ENCODE data around the gene GOT2.
"Not testable (repeated sequence)": the region's sequence is repeated elsewhere in the genome, so short reads cannot be mapped to it uniquely, and the experiment has no call there.

GOT2 gene
- total RNA-seq: 24.3 to 34.7 (median 26.8) reads per million in 3 donors

DNA sequence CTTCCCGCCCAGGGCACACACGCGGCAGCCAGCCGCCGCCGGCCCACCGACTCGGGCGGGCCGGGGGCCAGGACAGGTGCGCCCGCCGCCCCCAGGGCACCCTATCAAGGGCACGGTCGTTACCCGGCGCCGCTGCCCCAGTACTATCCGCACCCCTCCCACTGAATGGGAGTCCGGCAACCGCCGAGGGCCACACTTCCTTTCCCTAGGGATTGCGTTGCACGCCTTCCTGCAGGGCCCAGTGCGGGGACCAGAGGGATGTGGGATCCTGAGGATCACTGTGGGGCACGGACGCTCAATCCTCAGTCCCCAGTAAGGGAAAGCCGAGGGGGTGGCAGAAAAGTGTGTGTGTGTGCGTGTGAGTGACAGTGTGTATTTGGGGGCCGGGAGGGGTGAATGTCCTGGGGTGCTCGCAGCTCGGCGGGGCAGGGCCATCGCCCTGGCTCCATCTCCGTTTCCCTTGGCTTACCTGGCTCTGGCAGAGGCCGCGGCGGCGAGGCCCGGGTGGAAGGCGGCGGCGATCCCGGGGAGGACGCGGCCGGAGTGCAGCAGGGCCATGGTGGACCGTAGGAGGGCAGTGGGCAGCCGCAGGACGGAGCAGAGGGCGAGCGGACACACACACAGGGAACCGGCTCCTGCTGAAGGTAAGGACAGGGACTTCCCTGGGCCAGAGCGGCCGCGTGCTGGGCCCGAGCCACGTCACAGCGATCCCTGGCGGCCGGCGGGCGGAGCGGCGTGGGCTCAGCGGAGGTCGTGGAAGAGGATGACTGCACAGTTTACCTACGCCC lies at the start of gene GOT2:
TSS of gene GOT2 (minus strand) at position 646 of the 788 bp plus-strand sequence. CDS start at position 558, 88 bp downstream.
- Histone ChIP-seq H3K4me1 (ENCODE audit: control insufficient read depth, insufficient read depth, low read length, poor library complexity, severe bottlenecking) (peaks cover 7% of the 10 kb centered on the region), H3K4me3 (ENCODE audit: insufficient read depth, low read depth, low read length, poor library complexity, severe bottlenecking) (peak within 1 kb of the TSS; percentile 97), H3K27ac (ENCODE audit: insufficient read depth, low read length, poor library complexity, severe bottlenecking) (peak within 1 kb of the TSS; percentile 72), H3K36me3 (ENCODE audit: control insufficient read depth, insufficient read depth, low read length) (no peaks in the 10 kb centered on the region), H3K9me3 (ENCODE audit: control insufficient read depth, low read length) (no peaks in the 10 kb centered on the region), H3K27me3 (replicated peaks; ENCODE audit: control insufficient read depth, insufficient read depth, low read length, poor library complexity, severe bottlenecking) (no peaks in the 10 kb centered on the region)
- DNase-seq: peak; percentile 43 to 62 (median 57)

DNA sequence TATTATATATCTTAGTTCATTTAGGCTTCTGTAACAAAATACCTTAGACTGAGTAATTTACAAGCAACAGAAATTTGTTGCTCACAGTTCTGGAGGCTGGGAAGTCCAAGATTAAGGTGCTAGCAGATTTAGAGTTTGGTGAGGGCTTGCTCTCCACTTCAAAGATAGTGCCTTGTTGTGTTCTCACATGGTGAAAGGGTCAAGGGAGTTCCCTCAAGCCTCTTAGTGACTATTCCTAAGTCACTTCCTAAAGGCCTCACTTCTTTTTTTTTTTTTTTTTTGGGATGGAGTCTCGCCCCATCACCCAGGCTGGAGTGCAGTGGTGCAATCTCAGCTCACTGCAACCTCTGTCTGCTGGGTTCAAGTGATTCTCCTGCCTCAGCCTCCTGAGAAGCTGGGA lies 45.2 kb upstream of the GOT2 start:
- H3K9me3 ChIP-seq (ENCODE audit: control insufficient read depth, low read length); H3K4me1 ChIP-seq (ENCODE audit: control insufficient read depth, insufficient read depth, low read length, poor library complexity, severe bottlenecking); DNase-seq; H3K4me3 ChIP-seq (ENCODE audit: insufficient read depth, low read depth, low read length, poor library complexity, severe bottlenecking); H3K36me3 ChIP-seq (ENCODE audit: control insufficient read depth, insufficient read depth, low read length); H3K27ac ChIP-seq (ENCODE audit: insufficient read depth, low read length, poor library complexity, severe bottlenecking); H3K27me3 ChIP-seq (replicated peaks; ENCODE audit: control insufficient read depth, insufficient read depth, low read length, poor library complexity, severe bottlenecking): not testable (repeated sequence)

DNA sequence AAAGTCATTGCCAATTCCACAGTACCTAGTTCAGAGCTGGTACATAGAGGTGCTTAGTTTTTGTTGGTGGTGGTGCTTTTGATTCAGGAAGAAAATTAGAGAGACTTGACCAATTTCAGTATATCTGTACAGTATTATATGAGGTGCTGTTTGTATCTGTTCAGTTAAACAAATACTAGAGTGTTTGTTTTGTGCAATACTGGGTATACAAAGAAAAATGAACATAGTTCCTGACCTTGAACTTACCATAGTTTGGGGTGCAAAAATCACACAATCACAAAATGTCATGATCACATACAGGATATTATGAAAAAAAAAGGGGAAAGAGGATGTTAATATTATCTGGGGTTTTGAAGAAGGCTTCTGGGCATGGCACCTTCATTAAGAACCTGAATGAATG lies 39.8 kb upstream of the GOT2 start:
- H3K4me1 ChIP-seq (ENCODE audit: control insufficient read depth, insufficient read depth, low read length, poor library complexity, severe bottlenecking): no peaks in the 10 kb centered on the region
- no peak overlapping the region for H3K27ac ChIP-seq (ENCODE audit: insufficient read depth, low read length, poor library complexity, severe bottlenecking)
- no peaks in the 10 kb centered on the region for H3K9me3 ChIP-seq (ENCODE audit: control insufficient read depth, low read length)
- H3K36me3 ChIP-seq (ENCODE audit: control insufficient read depth, insufficient read depth, low read length): no peaks in the 10 kb centered on the region
- DNase-seq: no peak
- no peak overlapping the region for H3K4me3 ChIP-seq (ENCODE audit: insufficient read depth, low read depth, low read length, poor library complexity, severe bottlenecking)
- H3K27me3 ChIP-seq (replicated peaks; ENCODE audit: control insufficient read depth, insufficient read depth, low read length, poor library complexity, severe bottlenecking): no peaks in the 10 kb centered on the region

DNA sequence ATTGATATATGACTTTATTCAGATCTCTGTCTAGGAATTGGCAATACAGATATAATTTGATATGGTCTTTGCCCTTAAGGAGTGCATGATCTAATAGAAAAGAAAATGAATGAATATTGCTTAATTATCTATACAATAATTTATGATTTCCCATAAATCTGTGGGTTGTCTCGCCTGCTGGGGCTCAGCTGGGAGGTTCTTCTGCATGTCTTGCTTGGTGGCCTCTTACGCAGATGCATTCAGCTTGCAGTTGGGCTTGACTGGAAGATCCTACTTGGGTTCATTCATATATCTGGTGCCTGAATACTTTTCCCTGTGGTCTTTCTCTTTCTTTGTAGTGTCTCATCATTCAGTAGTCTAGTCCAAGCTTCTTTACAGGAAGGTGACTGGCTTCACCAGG lies 34.0 kb upstream of the GOT2 start:
- no peaks in the 10 kb centered on the region for H3K4me1 ChIP-seq (ENCODE audit: control insufficient read depth, insufficient read depth, low read length, poor library complexity, severe bottlenecking)
- no peaks in the 10 kb centered on the region for H3K36me3 ChIP-seq (ENCODE audit: control insufficient read depth, insufficient read depth, low read length)
- DNase-seq: no peak
- H3K27ac ChIP-seq (ENCODE audit: insufficient read depth, low read length, poor library complexity, severe bottlenecking): no peak overlapping the region
- no peaks in the 10 kb centered on the region for H3K9me3 ChIP-seq (ENCODE audit: control insufficient read depth, low read length)
- H3K27me3 ChIP-seq (replicated peaks; ENCODE audit: control insufficient read depth, insufficient read depth, low read length, poor library complexity, severe bottlenecking): no peaks in the 10 kb centered on the region
- no peak overlapping the region for H3K4me3 ChIP-seq (ENCODE audit: insufficient read depth, low read depth, low read length, poor library complexity, severe bottlenecking)

DNA sequence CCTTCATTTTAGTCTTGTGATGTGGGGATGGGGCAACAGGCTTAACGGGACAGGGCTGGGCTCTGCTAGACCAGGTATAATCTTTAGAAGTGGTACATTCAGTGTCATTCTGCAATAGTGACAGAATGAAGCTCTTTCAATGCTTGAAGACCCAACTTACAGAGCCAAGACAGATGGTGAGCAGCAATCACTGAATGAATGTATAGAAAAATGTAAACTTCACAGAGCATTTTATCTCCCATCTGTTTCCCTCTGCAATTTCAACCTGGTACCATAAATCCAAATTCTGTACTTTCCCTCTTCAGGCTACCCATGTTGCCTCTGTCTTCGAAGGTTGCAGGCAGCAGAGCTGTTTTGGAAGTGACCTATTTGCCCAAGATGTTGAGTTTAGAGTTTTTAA lies 33.5 kb upstream of the GOT2 start:
- Histone ChIP-seq H3K27ac (ENCODE audit: insufficient read depth, low read length, poor library complexity, severe bottlenecking) (no peak overlapping the region), H3K27me3 (replicated peaks; ENCODE audit: control insufficient read depth, insufficient read depth, low read length, poor library complexity, severe bottlenecking) (no peaks in the 10 kb centered on the region), H3K4me1 (ENCODE audit: control insufficient read depth, insufficient read depth, low read length, poor library complexity, severe bottlenecking) (no peaks in the 10 kb centered on the region), H3K36me3 (ENCODE audit: control insufficient read depth, insufficient read depth, low read length) (no peaks in the 10 kb centered on the region), H3K9me3 (ENCODE audit: control insufficient read depth, low read length) (no peaks in the 10 kb centered on the region), H3K4me3 (ENCODE audit: insufficient read depth, low read depth, low read length, poor library complexity, severe bottlenecking) (no peak overlapping the region)
- DNase-seq: no peak

DNA sequence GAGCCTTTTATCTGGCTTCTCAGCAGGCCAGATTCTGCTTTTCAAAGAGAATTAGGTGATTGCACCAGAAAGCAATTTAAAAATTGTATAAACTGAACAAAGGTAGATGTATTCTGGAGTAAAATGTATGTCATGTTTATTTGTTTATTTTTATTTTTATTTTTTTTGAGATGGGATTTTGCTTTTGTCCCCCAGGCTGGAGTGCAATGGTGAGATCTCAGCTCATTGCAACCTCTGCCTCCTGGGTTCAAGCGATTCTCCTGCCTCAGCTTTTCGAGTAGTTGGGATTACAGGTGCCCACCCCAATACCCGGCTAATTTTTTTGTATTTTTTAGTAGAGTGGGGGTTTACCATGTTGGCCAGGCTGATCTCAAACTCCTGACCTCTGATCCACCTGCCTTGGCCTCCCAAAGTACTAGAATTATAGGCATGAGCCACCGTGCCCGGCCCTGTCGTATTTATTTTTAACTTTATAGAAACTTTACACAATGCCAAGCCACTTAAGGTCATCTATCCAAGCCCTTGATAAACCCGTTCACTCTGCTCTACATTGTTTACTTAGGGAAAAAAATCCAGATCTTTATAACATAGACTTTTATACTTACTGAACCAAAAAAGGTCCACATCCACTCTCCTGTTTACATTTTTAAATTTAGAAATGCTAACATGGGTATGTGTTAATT lies 22.7 kb upstream of the GOT2 start:
- H3K4me1 ChIP-seq (ENCODE audit: control insufficient read depth, insufficient read depth, low read length, poor library complexity, severe bottlenecking): peaks cover 5% of the 10 kb centered on the region
- no peak for DNase-seq
- H3K27ac ChIP-seq (ENCODE audit: insufficient read depth, low read length, poor library complexity, severe bottlenecking): no peak overlapping the region
- H3K27me3 ChIP-seq (replicated peaks; ENCODE audit: control insufficient read depth, insufficient read depth, low read length, poor library complexity, severe bottlenecking): no peaks in the 10 kb centered on the region
- no peaks in the 10 kb centered on the region for H3K36me3 ChIP-seq (ENCODE audit: control insufficient read depth, insufficient read depth, low read length)
- no peak overlapping the region for H3K4me3 ChIP-seq (ENCODE audit: insufficient read depth, low read depth, low read length, poor library complexity, severe bottlenecking)
- H3K9me3 ChIP-seq (ENCODE audit: control insufficient read depth, low read length): no peaks in the 10 kb centered on the region

DNA sequence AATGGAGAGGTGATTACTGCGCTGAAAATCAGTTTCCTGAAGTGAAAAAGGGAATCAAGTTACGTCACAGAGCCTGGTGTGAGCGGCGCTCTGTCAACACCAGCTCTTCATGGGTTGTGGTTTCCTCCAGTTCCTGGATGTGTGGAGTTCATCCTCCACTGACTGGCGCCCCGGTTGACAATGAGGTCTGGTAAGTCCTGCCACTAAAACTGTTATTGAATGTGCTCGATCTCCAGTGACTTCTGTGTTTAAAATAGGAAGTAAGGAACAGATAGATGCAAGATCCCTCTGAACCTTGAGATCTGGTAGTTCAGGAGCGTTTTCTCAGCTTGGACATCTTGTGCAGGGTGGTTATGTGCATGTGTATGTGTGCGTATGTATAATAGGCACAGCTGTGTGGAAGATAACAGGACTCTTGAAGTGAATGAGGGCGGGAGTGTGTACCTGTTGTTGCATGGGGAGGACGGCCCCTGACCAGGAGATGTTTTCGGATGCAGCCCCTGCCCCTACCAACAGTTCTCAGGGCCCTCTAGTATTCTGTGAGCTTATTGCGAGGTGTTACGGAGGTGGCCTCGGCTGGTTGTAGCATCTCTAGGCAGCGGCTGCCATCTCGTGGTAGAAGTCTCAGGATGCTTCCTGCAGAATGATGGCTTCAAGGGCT lies 22.0 kb upstream of the GOT2 start:
- peaks cover 5% of the 10 kb centered on the region for H3K4me1 ChIP-seq (ENCODE audit: control insufficient read depth, insufficient read depth, low read length, poor library complexity, severe bottlenecking)
- peak; percentile 44 to 61 (median 56) for DNase-seq
- H3K27ac ChIP-seq (ENCODE audit: insufficient read depth, low read length, poor library complexity, severe bottlenecking): peak overlapping the region; percentile 31
- no peaks in the 10 kb centered on the region for H3K27me3 ChIP-seq (replicated peaks; ENCODE audit: control insufficient read depth, insufficient read depth, low read length, poor library complexity, severe bottlenecking)
- H3K4me3 ChIP-seq (ENCODE audit: insufficient read depth, low read depth, low read length, poor library complexity, severe bottlenecking): peak overlapping the region; percentile 14
- H3K36me3 ChIP-seq (ENCODE audit: control insufficient read depth, insufficient read depth, low read length): no peaks in the 10 kb centered on the region
- no peaks in the 10 kb centered on the region for H3K9me3 ChIP-seq (ENCODE audit: control insufficient read depth, low read length)

DNA sequence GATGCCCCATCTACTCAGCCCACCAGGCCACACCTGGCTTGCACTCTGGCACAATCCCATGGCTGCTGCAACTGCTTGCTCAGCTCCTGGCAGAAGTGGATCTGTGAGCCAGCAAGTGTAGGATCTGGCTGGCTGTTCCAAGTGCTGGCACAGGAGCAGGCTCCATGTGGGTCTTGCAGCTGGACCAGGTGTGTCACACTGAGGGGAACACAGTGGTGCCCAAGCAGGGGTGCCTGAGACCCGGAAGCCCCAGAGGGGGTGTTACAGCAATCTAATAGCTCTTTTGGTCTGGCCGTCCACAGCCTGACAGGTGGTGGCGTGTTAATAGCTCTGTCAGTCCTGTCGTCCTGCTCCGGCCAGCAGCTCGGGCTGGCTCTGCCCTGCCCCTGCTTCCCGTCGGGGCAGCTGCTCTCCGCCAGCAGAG lies 19.6 kb upstream of the GOT2 start:
- H3K9me3 ChIP-seq (ENCODE audit: control insufficient read depth, low read length): no peaks in the 10 kb centered on the region
- no peaks in the 10 kb centered on the region for H3K27me3 ChIP-seq (replicated peaks; ENCODE audit: control insufficient read depth, insufficient read depth, low read length, poor library complexity, severe bottlenecking)
- DNase-seq: no peak
- H3K4me3 ChIP-seq (ENCODE audit: insufficient read depth, low read depth, low read length, poor library complexity, severe bottlenecking): no peak overlapping the region
- H3K36me3 ChIP-seq (ENCODE audit: control insufficient read depth, insufficient read depth, low read length): no peaks in the 10 kb centered on the region
- H3K4me1 ChIP-seq (ENCODE audit: control insufficient read depth, insufficient read depth, low read length, poor library complexity, severe bottlenecking): peaks cover 5% of the 10 kb centered on the region
- no peak overlapping the region for H3K27ac ChIP-seq (ENCODE audit: insufficient read depth, low read length, poor library complexity, severe bottlenecking)

DNA sequence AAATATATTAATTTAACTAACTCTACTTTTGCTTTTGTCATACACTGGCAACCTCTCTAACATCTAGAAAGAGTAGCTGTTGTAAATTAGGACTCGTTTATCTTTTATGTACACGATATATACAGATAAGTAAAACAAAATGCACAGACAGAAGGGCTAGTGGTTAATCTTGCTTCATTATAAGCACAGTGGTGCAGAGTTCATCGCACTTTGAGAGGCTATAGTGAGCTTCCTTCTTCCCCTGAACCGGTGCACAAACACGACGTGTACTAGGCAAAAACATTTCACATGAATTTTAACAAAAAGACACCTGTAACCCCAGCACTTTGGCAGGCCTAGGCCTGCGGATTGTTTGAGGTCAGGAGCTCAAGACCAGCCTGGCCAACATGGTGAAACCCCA lies 10.4 kb upstream of the GOT2 start:
- Histone ChIP-seq H3K27ac (ENCODE audit: insufficient read depth, low read length, poor library complexity, severe bottlenecking) (no peak overlapping the region), H3K4me3 (ENCODE audit: insufficient read depth, low read depth, low read length, poor library complexity, severe bottlenecking) (no peak overlapping the region), H3K36me3 (ENCODE audit: control insufficient read depth, insufficient read depth, low read length) (no peaks in the 10 kb centered on the region), H3K27me3 (replicated peaks; ENCODE audit: control insufficient read depth, insufficient read depth, low read length, poor library complexity, severe bottlenecking) (no peaks in the 10 kb centered on the region), H3K4me1 (ENCODE audit: control insufficient read depth, insufficient read depth, low read length, poor library complexity, severe bottlenecking) (no peaks in the 10 kb centered on the region), H3K9me3 (ENCODE audit: control insufficient read depth, low read length) (no peaks in the 10 kb centered on the region)
- no peak for DNase-seq

DNA sequence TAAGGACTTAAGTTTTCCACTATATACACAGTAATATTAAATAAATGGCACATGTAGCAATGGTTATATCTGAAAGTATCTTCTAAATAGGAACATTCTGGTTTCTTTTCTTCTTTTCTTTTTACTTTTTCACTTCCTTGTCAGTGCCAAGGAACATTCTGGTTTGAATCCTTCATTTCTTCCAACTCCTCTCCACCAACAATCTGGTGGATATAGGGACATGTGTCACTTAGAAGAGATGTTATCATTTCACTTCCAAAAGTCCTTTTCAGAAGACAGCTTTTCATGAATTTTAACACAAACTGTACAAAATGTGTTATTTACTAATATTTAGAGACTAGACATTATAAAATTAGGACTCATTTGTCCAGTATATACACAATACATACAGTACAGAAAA lies 7.9 kb upstream of the GOT2 start:
- H3K27me3 ChIP-seq (replicated peaks; ENCODE audit: control insufficient read depth, insufficient read depth, low read length, poor library complexity, severe bottlenecking): no peaks in the 10 kb centered on the region
- no peak for DNase-seq
- no peaks in the 10 kb centered on the region for H3K4me1 ChIP-seq (ENCODE audit: control insufficient read depth, insufficient read depth, low read length, poor library complexity, severe bottlenecking)
- H3K36me3 ChIP-seq (ENCODE audit: control insufficient read depth, insufficient read depth, low read length): no peaks in the 10 kb centered on the region
- H3K4me3 ChIP-seq (ENCODE audit: insufficient read depth, low read depth, low read length, poor library complexity, severe bottlenecking): no peak overlapping the region
- H3K27ac ChIP-seq (ENCODE audit: insufficient read depth, low read length, poor library complexity, severe bottlenecking): no peak overlapping the region
- no peaks in the 10 kb centered on the region for H3K9me3 ChIP-seq (ENCODE audit: control insufficient read depth, low read length)
